HG02588 (cell line): Measurements from ENCODE around the gene AJUBA.
"Not testable (repeated sequence)": the region's sequence is repeated elsewhere in the genome, so short reads cannot be mapped to it uniquely, and the experiment has no call there.

Experiments
- ATAC-seq: cut with Tn5 transposase; IDR thresholded peaks from one replicate; pipeline ENCODE4 v1.9.1; 2021; ENCODE audit warnings: mild to moderate bottlenecking, moderate library complexity; ENCODE audit not compliant: unreplicated experiment

The AJUBA gene

GRCh38 chr14:22981090-22981875 lies 1.1 kb downstream of the AJUBA start:
- ATAC-seq, result no peak

GRCh38 chr14:22980672-22981089 lies 1.7 kb downstream of the AJUBA start:
- no peak for ATAC-seq

GRCh38 chr14:22979748-22980392 lies 2.5 kb downstream of the AJUBA start:
- no peak for ATAC-seq

- ATAC-seq, result no peak
Observed at GRCh38 chr14:22978981-22979671, 3.2 kb downstream of the AJUBA start.

- ATAC-seq, result no peak
Observed at GRCh38 chr14:22978487-22978837, 3.9 kb downstream of the AJUBA start.

GRCh38 chr14:22977684-22978486 lies 4.5 kb downstream of the AJUBA start:
- no peak for ATAC-seq

GRCh38 chr14:22977434-22977683 lies 5.0 kb downstream of the AJUBA start:
- no peak for ATAC-seq

- no peak for ATAC-seq
Observed at GRCh38 chr14:22976620-22977433, 5.5 kb downstream of the AJUBA start.

- ATAC-seq, result no peak
Observed at GRCh38 chr14:22974530-22975313, 7.6 kb downstream of the AJUBA start.

GRCh38 chr14:22973217-22974032 lies 8.9 kb downstream of the AJUBA start:
- ATAC-seq, result no peak

- no peak for ATAC-seq
Observed at GRCh38 chr14:22972313-22972930, 9.9 kb downstream of the AJUBA start.

GRCh38 chr14:22971152-22971551 lies 11.2 kb downstream of the AJUBA start:
- ATAC-seq, result no peak

- no peak for ATAC-seq
Observed at GRCh38 chr14:22966783-22967269, 15.5 kb downstream of the AJUBA start.

GRCh38 chr14:22965916-22966782 lies 16.2 kb downstream of the AJUBA start:
- not testable (repeated sequence) for ATAC-seq

GRCh38 chr14:22962061-22962676 lies 20.2 kb downstream of the AJUBA start:
- ATAC-seq, result no peak

GRCh38 chr14:22955702-22956569 lies 26.4 kb downstream of the AJUBA start:
- no peak for ATAC-seq
